NCI-H2107 treated with DMSO at 0.1 percent for 48 hours (cell line): ENCODE results near the gene SLC66A3.

ENCODE experiments used
- DNase-seq: peaks from one replicate; lab custom pipeline; 2025; ENCODE audit not compliant: unreplicated experiment; lab: John Stamatoyannopoulos, UW

SLC66A3 gene

GRCh38 chr2:11213090-11213638 is 57.9 kb downstream of the SLC66A3 start:
- no peak for DNase-seq

- no peak for DNase-seq
Measured at GRCh38 chr2:11213975-11214374, 58.7 kb downstream of the SLC66A3 start.

- DNase-seq = no peak
Measured at GRCh38 chr2:11214770-11215169, 59.5 kb downstream of the SLC66A3 start.

- no peak for DNase-seq
Measured at GRCh38 chr2:11215407-11215806, 60.1 kb downstream of the SLC66A3 start.

- DNase-seq = no peak
Measured at GRCh38 chr2:11220445-11220844, 65.2 kb downstream of the SLC66A3 start.

- no peak for DNase-seq
Measured at GRCh38 chr2:11222845-11223244, 67.6 kb downstream of the SLC66A3 start.

- DNase-seq = no peak
Measured at GRCh38 chr2:11224887-11225286, 69.6 kb downstream of the SLC66A3 start.

GRCh38 chr2:11227595-11227994 is 72.3 kb downstream of the SLC66A3 start:
- no peak for DNase-seq
